ENCODE results near the gene SYT1.

The SYT1 gene

GRCh38 chr12:79326222-79326621, 461.6 kb downstream of the SYT1 start:
- DNase-seq (ENCODE audit: low read depth), result no peak
- no peak for TF ChIP-seq CTCF (conservative IDR thresholded peaks at IDR 0.05; ENCODE audit: low read length)
- H3K4me3 ChIP-seq (ENCODE audit: low read length), result no peak overlapping the region

- no peak for TF ChIP-seq CTCF (conservative IDR thresholded peaks at IDR 0.05; ENCODE audit: low read length)
- no peak overlapping the region for H3K4me3 ChIP-seq (ENCODE audit: low read length)
- DNase-seq (ENCODE audit: low read depth), result no peak
Observed at GRCh38 chr12:79326663-79327062, 462.1 kb downstream of the SYT1 start.

GRCh38 chr12:79327465-79327864, 462.9 kb downstream of the SYT1 start:
- no peak for TF ChIP-seq CTCF (conservative IDR thresholded peaks at IDR 0.05; ENCODE audit: low read length)
- H3K4me3 ChIP-seq (ENCODE audit: low read length), result no peak overlapping the region
- no peak for DNase-seq (ENCODE audit: low read depth)

- H3K4me3 ChIP-seq (ENCODE audit: low read length), result no peak overlapping the region
- TF ChIP-seq CTCF (conservative IDR thresholded peaks at IDR 0.05; ENCODE audit: low read length), result no peak
- DNase-seq (ENCODE audit: low read depth), result peak; percentile 50
Observed at GRCh38 chr12:79329933-79330332, 465.4 kb downstream of the SYT1 start.

- TF ChIP-seq CTCF (conservative IDR thresholded peaks at IDR 0.05; ENCODE audit: low read length), result no peak
- DNase-seq (ENCODE audit: low read depth), result peak; percentile 15
- H3K4me3 ChIP-seq (ENCODE audit: low read length), result no peak overlapping the region
Observed at GRCh38 chr12:79331870-79332269, 467.3 kb downstream of the SYT1 start.

GRCh38 chr12:79333144-79333543, 468.6 kb downstream of the SYT1 start:
- no peak for DNase-seq (ENCODE audit: low read depth)
- H3K4me3 ChIP-seq (ENCODE audit: low read length), result no peak overlapping the region
- no peak for TF ChIP-seq CTCF (conservative IDR thresholded peaks at IDR 0.05; ENCODE audit: low read length)

GRCh38 chr12:79337662-79338290, 473.2 kb downstream of the SYT1 start:
- no peak for TF ChIP-seq CTCF (conservative IDR thresholded peaks at IDR 0.05; ENCODE audit: low read length)
- H3K4me3 ChIP-seq (ENCODE audit: low read length), result no peak overlapping the region
- no peak for DNase-seq (ENCODE audit: low read depth)

All from AG10803 (cell line).